GM21528 (cell line): ENCODE measurements around the gene TBX21.

Experiments used
- ATAC-seq: cut with Tn5 transposase; IDR thresholded peaks from one replicate; pipeline ENCODE4 v1.9.1; 2021; ENCODE audit warnings: mild to moderate bottlenecking, moderate library complexity; ENCODE audit not compliant: unreplicated experiment, low FRiP score

Gene TBX21

GRCh38 chr17:47733047-47733673 lies at the start of gene TBX21:
Gene TBX21, plus strand, starts transcription at chr17:47733236. Its CDS starts 219 bp downstream, at chr17:47733455.
- peak; percentile 63 for ATAC-seq

- no peak for ATAC-seq
These were observed 49.0 kb upstream of the TBX21 start for GRCh38 chr17:47684025-47684424.

GRCh38 chr17:47684535-47685193 lies 48.4 kb upstream of the TBX21 start:
- ATAC-seq = no peak

DNA sequence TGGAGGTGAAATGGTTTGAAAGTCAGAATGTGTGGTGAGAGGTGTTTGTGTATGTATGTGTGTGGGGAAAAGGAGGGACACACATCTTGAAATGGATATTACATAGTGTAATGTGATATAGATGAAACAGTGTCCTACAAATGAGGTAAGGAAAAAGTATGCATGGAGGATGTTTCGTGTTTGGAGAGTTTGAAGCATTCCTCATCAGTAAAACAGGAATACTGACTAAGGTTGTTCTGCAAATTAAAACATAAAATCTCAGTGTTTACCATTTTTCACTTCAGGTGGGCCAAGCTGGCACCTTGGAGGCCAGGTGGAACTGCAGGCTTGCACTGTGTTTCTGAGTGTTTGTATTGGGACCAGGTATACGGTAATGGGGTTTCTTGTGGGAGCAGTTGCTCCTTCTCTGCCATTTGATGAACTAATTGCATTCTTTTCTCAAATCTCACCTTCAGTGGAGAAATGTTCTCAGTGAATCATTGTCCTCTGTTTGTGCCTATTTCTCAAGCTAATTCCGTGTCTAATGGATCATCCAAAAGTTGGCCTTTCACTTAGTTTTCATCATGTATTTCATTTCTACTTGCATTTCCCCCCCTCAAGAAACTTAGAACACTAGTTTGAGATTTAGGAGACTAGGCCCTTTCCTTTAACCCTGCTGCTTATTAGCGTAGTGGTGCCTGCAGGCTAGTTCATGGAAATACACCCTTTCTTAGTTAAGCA lies 47.3 kb upstream of the TBX21 start:
- ATAC-seq = no peak

DNA sequence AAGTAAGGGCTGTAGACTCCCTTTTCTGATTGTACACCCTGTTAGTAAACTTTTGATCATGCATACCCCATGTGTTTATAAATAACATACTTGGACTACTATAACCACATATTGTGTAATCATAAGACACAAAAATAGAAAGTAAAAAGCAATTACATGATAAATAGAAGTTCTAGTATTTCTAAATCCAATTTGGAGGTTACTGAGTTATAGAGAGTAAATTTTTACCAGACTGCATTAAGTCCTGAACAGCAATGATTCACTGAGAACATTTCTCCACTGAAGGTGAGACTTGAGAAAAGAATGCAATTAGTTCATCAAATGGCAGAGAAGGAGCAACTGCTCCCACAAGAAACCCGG lies 46.8 kb upstream of the TBX21 start:
- no peak for ATAC-seq

- no peak for ATAC-seq
These were observed 46.2 kb upstream of the TBX21 start for GRCh38 chr17:47686664-47687327.

GRCh38 chr17:47687328-47687690 lies 45.7 kb upstream of the TBX21 start:
- ATAC-seq = no peak

DNA sequence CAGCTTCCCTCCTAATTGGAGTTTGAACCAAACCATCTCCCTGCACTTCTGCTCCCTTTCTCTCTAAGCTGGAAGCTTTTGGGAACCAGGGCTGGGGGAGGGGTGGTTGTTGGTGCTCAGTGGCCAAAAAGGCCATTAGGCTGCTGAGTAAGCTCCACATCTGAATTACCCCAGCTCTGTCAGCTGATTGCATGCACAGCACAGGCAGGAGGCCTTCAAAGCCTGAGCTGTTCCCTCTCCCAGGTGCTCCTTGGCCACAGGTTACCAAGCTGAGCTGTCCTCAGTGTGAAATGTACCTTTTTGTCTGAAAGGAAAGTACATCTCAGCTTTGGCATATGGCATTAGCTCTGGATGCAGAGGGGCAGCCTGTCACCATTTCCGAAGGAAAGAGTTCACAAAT lies 45.3 kb upstream of the TBX21 start:
- ATAC-seq = no peak

DNA sequence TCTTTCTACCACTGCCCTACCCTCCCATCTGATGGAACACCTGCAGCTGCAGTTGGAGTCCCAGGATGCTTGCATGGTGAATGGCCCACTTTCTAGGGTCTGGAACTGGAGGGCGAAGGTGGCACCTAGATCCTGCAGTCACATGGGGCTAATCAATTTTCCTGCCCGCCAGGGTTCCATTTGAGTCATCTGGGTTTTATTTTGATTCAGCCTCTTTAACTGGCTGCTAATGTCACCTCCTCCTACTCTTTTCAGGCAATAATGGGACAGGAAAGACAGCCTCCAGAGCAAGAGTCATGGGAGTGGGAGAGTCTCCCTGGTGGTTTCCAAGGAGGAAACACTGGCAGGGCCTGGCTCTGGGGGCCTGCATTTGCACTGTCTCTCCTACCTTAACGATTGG lies 42.9 kb upstream of the TBX21 start:
- ATAC-seq = no peak

DNA sequence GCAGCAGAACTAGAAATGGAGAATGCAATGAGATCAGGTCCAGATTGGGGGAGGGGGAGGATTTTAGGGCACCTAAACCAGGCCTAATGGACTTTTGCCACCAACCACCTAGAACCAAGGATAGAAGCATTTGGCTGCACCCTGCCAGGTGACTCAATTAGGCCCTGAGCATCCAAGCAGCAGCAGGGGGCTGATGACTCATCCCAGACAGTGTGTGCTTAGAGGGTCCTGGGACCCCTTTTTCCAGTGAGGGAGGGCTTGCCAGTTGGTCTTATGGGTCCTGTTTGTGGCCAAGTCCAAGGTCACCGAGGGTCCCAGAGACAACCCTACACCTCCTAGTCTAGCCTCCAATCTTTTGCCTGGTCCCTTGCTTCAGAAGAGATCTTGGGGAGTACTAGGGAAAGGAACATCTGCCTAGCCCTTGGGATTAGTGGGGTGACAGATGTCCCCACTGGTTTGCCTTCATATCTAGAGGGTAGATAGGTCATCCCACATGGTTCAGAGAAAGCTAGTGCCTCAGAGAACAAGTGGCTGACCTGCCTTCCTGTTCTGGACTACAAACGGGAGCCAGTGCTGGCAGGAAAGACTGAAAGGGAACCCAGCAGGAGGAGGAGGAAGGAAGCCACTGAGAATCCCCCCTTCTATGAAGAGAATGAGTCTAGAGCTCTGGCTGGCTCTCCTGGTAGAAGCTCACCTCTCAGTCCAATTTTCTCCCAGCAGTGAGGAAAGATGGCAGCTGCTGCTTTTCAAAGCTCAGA lies 40.7 kb upstream of the TBX21 start:
- no peak for ATAC-seq

DNA sequence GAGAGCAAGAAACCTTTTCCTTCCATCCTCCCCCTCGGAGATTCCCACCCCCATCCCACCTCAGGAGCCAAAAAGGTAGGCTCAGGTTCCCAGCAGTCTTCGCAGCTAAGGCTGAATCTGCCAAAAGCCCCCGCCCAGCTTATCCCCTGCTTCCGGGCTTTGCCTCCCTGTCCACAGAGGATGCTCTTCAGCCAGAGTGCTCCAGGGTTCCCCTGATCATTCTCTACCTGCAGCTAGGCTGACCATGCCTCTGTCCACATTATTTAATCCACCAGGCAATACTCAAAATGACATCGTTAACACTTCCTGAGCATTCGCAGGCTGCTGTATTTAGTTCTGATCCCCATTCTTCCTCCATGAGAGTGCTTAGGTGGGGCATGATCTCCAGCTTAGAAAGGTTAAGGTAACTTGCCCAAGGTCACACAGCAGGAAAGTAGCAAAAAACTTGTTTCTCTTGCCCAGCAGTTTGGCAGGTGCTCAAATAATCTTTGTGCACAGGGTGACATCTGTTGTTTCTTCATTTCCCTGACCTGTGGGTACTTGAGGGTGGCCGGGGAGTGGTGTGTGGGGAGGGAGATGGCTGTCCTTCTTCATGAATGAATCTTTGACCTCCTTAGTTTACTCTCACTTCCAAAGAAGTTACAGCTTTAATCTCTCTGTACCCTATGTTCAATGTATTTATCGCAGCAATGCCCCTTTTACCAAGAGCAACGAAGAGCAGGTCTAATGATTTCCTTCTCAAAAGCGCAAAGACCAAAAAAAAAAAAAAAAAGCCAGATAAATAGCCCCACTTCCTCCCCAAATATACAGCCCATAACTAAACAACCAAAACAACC lies 39.9 kb upstream of the TBX21 start:
- ATAC-seq = no peak

DNA sequence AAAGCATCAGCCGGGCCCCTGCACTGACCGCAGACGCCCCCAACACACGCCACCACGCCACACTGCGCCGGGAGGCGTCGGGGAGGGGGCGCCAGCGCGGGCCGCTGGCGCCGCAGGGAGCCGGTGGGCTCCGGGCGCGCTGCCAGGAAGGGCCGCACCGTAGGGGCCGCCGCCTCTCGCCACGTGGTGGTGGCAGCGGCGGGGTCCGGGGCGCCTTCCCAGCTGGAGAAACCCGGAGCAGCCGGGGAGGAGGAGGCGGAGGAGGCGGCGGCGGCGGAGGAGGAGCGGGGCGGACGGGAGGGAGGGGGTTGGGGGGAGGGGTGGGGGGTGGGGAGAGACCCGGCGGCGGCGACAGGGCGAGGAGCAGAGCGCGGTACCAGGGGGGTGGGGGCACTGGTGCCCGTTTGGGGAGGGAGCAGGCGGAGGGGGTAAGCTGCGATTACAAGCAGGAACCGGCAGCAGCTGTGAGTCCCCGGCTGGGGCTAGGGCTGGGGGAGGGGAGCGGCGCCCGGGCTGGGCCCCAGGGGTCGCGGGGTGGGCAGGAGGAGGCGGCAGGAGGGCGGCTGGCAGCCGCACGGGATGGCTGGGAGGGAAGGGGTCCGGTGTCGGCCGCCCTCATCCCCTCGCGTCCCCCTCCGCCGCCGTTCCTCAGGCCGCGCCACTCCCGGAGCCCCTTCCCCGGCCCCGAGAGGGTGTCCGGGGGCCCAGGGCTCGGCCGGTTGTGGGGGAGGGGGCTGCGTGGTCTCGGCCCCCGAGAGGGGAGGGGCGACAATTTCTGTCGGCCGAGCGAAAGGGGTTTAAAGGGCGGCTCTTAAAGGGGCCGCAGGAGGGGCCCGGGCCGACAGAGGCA lies 39.1 kb upstream of the TBX21 start, which contains the start of gene TBKBP1:
TSS of gene TBKBP1 (plus strand) at position 431 of the 850 bp plus-strand sequence. CDS start 1,952 bp downstream, outside the sequence.
- ATAC-seq = no peak

DNA sequence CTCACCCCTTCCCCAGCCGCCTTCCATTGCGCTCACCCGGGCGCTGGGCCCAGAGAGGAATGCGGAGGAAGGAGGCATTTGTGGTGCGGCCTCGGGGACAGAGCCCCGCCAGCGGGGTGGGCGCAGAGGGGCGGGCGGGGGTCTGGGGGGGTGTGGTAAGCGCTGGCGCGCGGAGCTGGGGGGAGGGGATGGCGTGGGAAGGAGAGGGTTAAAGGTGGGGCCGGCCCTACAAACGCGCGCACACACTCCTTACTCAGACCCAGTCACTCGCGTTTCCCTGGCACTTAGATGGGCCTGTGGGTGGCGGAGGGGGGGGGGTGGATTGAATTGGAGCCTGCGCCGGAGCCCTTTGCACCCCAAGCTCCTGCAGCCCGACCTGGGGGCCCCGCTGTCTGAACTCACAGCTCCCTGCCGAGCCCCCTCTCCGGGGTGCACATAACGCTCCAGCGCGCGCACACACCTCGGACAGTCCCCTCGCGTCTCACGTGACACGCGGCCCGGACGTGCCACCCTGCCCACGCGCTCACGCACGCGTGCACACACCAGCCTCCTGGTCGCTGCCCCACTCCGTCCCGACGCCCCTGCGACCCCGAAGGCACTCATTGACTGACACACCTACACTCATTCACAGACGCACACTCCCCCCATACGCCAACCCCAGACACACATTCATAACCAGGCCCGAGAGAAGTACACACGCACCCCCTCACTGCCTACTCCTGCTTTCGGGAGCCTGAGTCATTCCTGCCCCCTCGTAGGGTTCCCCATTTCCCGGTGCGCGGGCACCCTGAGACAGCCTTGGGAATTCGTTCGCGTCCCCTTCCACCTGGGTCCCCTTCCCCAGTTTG lies 38.2 kb upstream of the TBX21 start:
- ATAC-seq = no peak

- ATAC-seq = no peak
These were observed 37.3 kb upstream of the TBX21 start for GRCh38 chr17:47695429-47696376.

GRCh38 chr17:47696717-47697642 lies 36.1 kb upstream of the TBX21 start:
- ATAC-seq = no peak
